Neural cell (in vitro differentiated cells): ENCODE results near the gene OR14J1. TPM values are rescaled to one million over a fixed set of nuclear protein-coding genes. Genes with fewer than 3 reads are reported as not detected.

Source experiments
- H2AFZ ChIP-seq: fragments of 200-600, 300-800 bp; sonication (generic), shearing (Covaris generic); 2 replicates; pipeline ENCODE4 v1.6.0; 2014; ENCODE audit warnings: low read depth, mild to moderate bottlenecking, antibody characterized with exemption, low read length, moderate library complexity
- H3F3A ChIP-seq: fragments of 200-600 bp; shearing (Covaris generic); 2 replicates; pipeline ENCODE4 v1.6.1; 2016; ENCODE audit warnings: mild to moderate bottlenecking, moderate library complexity, mixed read lengths, antibody characterized with exemption, low read length; ENCODE audit not compliant: insufficient read depth, poor library complexity, severe bottlenecking
- H3K27ac ChIP-seq: fragments of 200-600, 300-800 bp; sonication (generic), shearing (Covaris generic); 2 replicates; pipeline ENCODE4 v1.5.1; 2014; ENCODE audit warnings: mild to moderate bottlenecking, low read length, moderate library complexity
- H3K27me3 ChIP-seq: fragments of 300-800, 200-600 bp; sonication (generic), shearing (Covaris generic); 2 replicates; pipeline ENCODE4 v1.6.0; 2014; ENCODE audit warnings: mild to moderate bottlenecking, low read depth, low read length, moderate library complexity; ENCODE audit not compliant: insufficient read depth
- H3K36me3 ChIP-seq: fragments of 300-800, 200-600 bp; sonication (generic), shearing (Covaris generic); 2 replicates; pipeline ENCODE4 v1.5.1; 2014; ENCODE audit warnings: mild to moderate bottlenecking, antibody characterized with exemption, low read length, moderate library complexity; ENCODE audit not compliant: insufficient read depth
- H3K4me2 ChIP-seq: fragments of 300-800, 200-600 bp; sonication (generic), shearing (Covaris generic); 2 replicates; pipeline ENCODE4 v1.6.0; 2014; ENCODE audit warnings: mild to moderate bottlenecking, low read length
- H3K4me3 ChIP-seq: fragments of 300-800, 200-600 bp; sonication (generic), shearing (Covaris generic); 2 replicates; pipeline ENCODE4 v1.5.1; 2014; ENCODE audit warnings: mild to moderate bottlenecking, low read length, moderate library complexity
- H3K79me2 ChIP-seq: fragments of 200-600 bp; shearing (Covaris generic); replicated peaks from 2 replicates; pipeline ENCODE4 v1.6.0; 2014; ENCODE audit warnings: mild to moderate bottlenecking, low read length, moderate library complexity; ENCODE audit not compliant: insufficient read depth
- H3K9ac ChIP-seq: fragments of 300-800, 200-600 bp; sonication (generic), shearing (Covaris generic); 2 replicates; pipeline ENCODE4 v1.6.1; 2016; ENCODE audit warnings: mild to moderate bottlenecking, low read length, mixed read lengths
- H3K9me2 ChIP-seq: fragments of 200-600 bp; shearing (Covaris generic); 2 replicates; pipeline ENCODE4 v1.6.1; 2016; ENCODE audit warnings: mild to moderate bottlenecking, low read length, mixed read lengths; ENCODE audit not compliant: insufficient read depth
- H3K9me3 ChIP-seq: fragments of 200-600, 300-800 bp; sonication (generic), shearing (Covaris generic); 2 replicates; pipeline ENCODE4 v1.6.1; 2016; ENCODE audit warnings: mild to moderate bottlenecking, mixed run types, low read length, moderate library complexity, mixed read lengths
- H4K20me1 ChIP-seq: fragments of 200-600 bp; shearing (Covaris generic); 2 replicates; pipeline ENCODE4 v1.6.1; 2016; ENCODE audit warnings: mild to moderate bottlenecking, mixed run types; ENCODE audit not compliant: insufficient read depth
- EP300 ChIP-seq: fragments of 450-650 bp; conservative IDR thresholded peaks from 2 replicates; pipeline ENCODE4 v1.6.1; 2014; ENCODE audit warnings: antibody characterized with exemption, mild to moderate bottlenecking, moderate library complexity; ENCODE audit not compliant: poor library complexity, severe bottlenecking
- EZH2 ChIP-seq: fragments of 200-600, 300-800 bp; shearing (Covaris generic), sonication (generic); IDR thresholded peaks from 2 replicates; pipeline ENCODE4 v1.6.1; 2014; ENCODE audit warnings: antibody characterized with exemption, low read length, borderline replicate concordance, mild to moderate bottlenecking; ENCODE audit not compliant: insufficient read depth, poor library complexity, severe bottlenecking
- MXI1 ChIP-seq: fragments of 450-650 bp; conservative IDR thresholded peaks from 2 replicates; pipeline ENCODE4 v1.6.1; 2014; ENCODE audit warnings: antibody characterized with exemption, mild to moderate bottlenecking; ENCODE audit not compliant: poor library complexity, severe bottlenecking
- POLR2AphosphoS5 ChIP-seq: IDR thresholded peaks from 2 replicates; pipeline ENCODE4 v1.6.1; 2012
- RAD21 ChIP-seq: fragments of 450-650 bp; conservative IDR thresholded peaks from 2 replicates; pipeline ENCODE4 v1.6.1; 2014; ENCODE audit warnings: antibody characterized with exemption, mild to moderate bottlenecking, moderate library complexity
- SMC3 ChIP-seq: fragments of 450-650 bp; conservative IDR thresholded peaks from 2 replicates; pipeline ENCODE4 v1.6.1; 2014; ENCODE audit warnings: antibody characterized with exemption, mild to moderate bottlenecking, moderate library complexity; ENCODE audit not compliant: poor library complexity
- TAF1 ChIP-seq: IDR thresholded peaks from 2 replicates; pipeline ENCODE4 v1.6.1; 2012; ENCODE audit warnings: low read depth
- polyA plus RNA-seq: library from polyadenylated mRNA; depleted of rRNA; stranded (reverse); fragments of >200 nt; gene quantifications from 2 replicates; pipeline ENCODE4 v1.2.3, GENCODE V29; 2014
- TF ChIP-seq, protein P1 (sequence below): IDR thresholded peaks from 2 replicates; pipeline ENCODE4 v1.6.1; 2012; ENCODE audit warnings: borderline replicate concordance
- TF ChIP-seq, protein P2 (sequence below): fragments of 450-650 bp; IDR thresholded peaks from 2 replicates; pipeline ENCODE4 v1.5.1; 2014; ENCODE audit warnings: antibody characterized with exemption, mild to moderate bottlenecking, moderate library complexity; ENCODE audit not compliant: poor library complexity, severe bottlenecking

OR14J1 gene
- polyA plus RNA-seq, 1 donor from 2014 or later: not detected

DNA sequence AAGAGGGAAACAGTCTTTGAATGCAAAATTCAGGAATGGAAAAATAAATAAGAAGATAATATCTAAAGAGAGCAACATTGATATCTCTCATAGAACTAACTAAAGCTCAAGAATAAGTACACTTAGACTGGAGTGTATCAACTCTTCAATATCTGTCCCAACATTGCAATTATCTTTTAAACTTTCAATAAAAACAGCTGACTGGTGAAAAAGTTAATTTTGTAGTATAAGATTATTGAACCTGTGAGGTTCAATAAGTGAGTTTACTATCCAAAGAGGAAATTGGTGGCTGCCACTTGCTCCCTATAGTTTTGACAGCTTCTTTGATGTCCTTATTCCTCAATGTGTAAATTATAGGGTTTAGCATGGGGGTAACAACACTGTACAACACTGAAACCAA, 53.5 kb downstream of the OR14J1 start:
- Histone ChIP-seq H3K9ac (no peak overlapping the region), H3F3A (no peaks in the 10 kb centered on the region), H3K9me3 (no peaks in the 10 kb centered on the region), H3K27me3 (no peaks in the 10 kb centered on the region), H4K20me1 (no peaks in the 10 kb centered on the region), H3K79me2 (no peaks in the 10 kb centered on the region), H3K4me3 (no peak overlapping the region), H3K36me3 (no peaks in the 10 kb centered on the region), H3K9me2 (no peaks in the 10 kb centered on the region), H3K4me2 (no peak overlapping the region), H2AFZ (no peak overlapping the region), H3K27ac (no peak overlapping the region)
- TF ChIP-seq EP300: no peak
- TF ChIP-seq EZH2: no peak
- no peak for TF ChIP-seq TAF1
- TF ChIP-seq, protein P1, sequence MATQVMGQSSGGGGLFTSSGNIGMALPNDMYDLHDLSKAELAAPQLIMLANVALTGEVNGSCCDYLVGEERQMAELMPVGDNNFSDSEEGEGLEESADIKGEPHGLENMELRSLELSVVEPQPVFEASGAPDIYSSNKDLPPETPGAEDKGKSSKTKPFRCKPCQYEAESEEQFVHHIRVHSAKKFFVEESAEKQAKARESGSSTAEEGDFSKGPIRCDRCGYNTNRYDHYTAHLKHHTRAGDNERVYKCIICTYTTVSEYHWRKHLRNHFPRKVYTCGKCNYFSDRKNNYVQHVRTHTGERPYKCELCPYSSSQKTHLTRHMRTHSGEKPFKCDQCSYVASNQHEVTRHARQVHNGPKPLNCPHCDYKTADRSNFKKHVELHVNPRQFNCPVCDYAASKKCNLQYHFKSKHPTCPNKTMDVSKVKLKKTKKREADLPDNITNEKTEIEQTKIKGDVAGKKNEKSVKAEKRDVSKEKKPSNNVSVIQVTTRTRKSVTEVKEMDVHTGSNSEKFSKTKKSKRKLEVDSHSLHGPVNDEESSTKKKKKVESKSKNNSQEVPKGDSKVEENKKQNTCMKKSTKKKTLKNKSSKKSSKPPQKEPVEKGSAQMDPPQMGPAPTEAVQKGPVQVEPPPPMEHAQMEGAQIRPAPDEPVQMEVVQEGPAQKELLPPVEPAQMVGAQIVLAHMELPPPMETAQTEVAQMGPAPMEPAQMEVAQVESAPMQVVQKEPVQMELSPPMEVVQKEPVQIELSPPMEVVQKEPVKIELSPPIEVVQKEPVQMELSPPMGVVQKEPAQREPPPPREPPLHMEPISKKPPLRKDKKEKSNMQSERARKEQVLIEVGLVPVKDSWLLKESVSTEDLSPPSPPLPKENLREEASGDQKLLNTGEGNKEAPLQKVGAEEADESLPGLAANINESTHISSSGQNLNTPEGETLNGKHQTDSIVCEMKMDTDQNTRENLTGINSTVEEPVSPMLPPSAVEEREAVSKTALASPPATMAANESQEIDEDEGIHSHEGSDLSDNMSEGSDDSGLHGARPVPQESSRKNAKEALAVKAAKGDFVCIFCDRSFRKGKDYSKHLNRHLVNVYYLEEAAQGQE: no peak
- TF ChIP-seq RAD21: no peak
- no peak for TF ChIP-seq SMC3
- TF ChIP-seq MXI1: no peak
- TF ChIP-seq, protein P2, sequence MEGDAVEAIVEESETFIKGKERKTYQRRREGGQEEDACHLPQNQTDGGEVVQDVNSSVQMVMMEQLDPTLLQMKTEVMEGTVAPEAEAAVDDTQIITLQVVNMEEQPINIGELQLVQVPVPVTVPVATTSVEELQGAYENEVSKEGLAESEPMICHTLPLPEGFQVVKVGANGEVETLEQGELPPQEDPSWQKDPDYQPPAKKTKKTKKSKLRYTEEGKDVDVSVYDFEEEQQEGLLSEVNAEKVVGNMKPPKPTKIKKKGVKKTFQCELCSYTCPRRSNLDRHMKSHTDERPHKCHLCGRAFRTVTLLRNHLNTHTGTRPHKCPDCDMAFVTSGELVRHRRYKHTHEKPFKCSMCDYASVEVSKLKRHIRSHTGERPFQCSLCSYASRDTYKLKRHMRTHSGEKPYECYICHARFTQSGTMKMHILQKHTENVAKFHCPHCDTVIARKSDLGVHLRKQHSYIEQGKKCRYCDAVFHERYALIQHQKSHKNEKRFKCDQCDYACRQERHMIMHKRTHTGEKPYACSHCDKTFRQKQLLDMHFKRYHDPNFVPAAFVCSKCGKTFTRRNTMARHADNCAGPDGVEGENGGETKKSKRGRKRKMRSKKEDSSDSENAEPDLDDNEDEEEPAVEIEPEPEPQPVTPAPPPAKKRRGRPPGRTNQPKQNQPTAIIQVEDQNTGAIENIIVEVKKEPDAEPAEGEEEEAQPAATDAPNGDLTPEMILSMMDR: no peak
- TF ChIP-seq POLR2AphosphoS5: no peak

DNA sequence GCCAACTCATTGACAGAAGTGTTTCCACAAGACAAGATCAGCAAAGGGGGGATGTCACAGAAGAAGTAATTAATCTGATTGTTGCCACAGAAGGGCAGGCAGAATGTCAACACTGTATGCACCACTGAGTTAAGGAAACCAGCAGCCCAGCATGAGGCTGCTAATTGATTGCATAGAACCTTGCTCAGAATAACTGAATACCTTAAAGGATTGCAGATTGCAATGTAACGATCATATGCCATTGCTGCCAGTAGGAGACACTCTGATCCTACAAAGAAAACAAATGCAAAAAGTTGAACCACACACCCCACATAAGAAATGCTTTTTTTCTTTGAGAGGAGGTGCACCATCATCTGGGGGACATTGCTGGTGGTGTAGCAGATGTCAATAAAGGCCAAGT, 54.1 kb downstream of the OR14J1 start:
- TF ChIP-seq SMC3 (no peak), MXI1 (no peak), POLR2AphosphoS5 (no peak), EP300 (no peak), EZH2 (no peak), RAD21 (no peak), TAF1 (no peak)
- TF ChIP-seq, protein P2: no peak
- TF ChIP-seq, protein P1: no peak
- no peaks in the 10 kb centered on the region for H3K79me2 ChIP-seq

More for the DNA sequence above, 54.1 kb downstream of the OR14J1 start:
- Histone ChIP-seq H3K4me3 (no peak overlapping the region), H3F3A (no peaks in the 10 kb centered on the region), H3K36me3 (no peaks in the 10 kb centered on the region), H3K9me3 (no peaks in the 10 kb centered on the region), H3K9me2 (no peaks in the 10 kb centered on the region), H3K27ac (no peak overlapping the region), H2AFZ (no peak overlapping the region), H3K4me2 (no peak overlapping the region), H3K9ac (no peak overlapping the region), H4K20me1 (no peaks in the 10 kb centered on the region), H3K27me3 (no peaks in the 10 kb centered on the region)
